Mucosa of descending colon (tissue), 3 donors: Measurements from ENCODE around the gene PKD2L1. TPM values are rescaled to one million over a fixed set of nuclear protein-coding genes. Genes with fewer than 3 reads are reported as not detected.

Experiments
- ATAC-seq: fragments of 200-7000 bp; cut with Tn5 transposase; one replicate; pipeline ENCODE4 v1.9.1; 2020; ENCODE audit warnings: mild to moderate bottlenecking, moderate library complexity
- DNase-seq, 3 donors: peaks; one replicate each; pipeline ENCODE4 v3.0.0-alpha.2; 2020
- H3K36me3 ChIP-seq: fragments of 200-600 bp; one replicate; pipeline ENCODE4 v1.8.0; 2021; ENCODE audit warnings: low read depth, mild to moderate bottlenecking
- H3K4me1 ChIP-seq: fragments of 200-600 bp; one replicate; pipeline ENCODE4 v1.8.0; 2021; ENCODE audit warnings: low read depth, mild to moderate bottlenecking
- H3K4me3 ChIP-seq: fragments of 200-600 bp; one replicate; pipeline ENCODE4 v1.8.0; 2021; ENCODE audit warnings: mild to moderate bottlenecking
- H3K9me3 ChIP-seq: fragments of 200-600 bp; one replicate; pipeline ENCODE4 v1.8.0; 2021; ENCODE audit warnings: mild to moderate bottlenecking
- intact Hi-C, 2 donors: fragments of 100-400 bp; cut with DNase I in 1 of 2; cut with micrococcal nuclease in 1 of 2; formaldehyde crosslinking; loops; one replicate each; pipeline versions ENCODE4 v1.11.0 to v1.11.1; 2022; cut with DNase I, micrococcal nuclease
- total RNA-seq, 3 donors: library from RNA; stranded (reverse); fragmentation: NEBNext Ultra II Directional in 2 of 3; extraction: Animal tissue kit (Norgen Biotek cat#: 25700) in 2 of 3; gene quantifications; one replicate each; pipeline versions ENCODE4 v1.2.1 to v1.2.4, GENCODE V29; 2021 to 2023
- TF ChIP-seq, protein P1 (sequence below): fragments of 200-600 bp; IDR thresholded peaks from one replicate; pipeline ENCODE4 v1.8.0; 2022; ENCODE audit warnings: antibody characterized with exemption, mild to moderate bottlenecking
- donor health status: DM: no; HTN: no; CAD: no; lungs with moderate emphysema.
- donor health status: DM: no; HTN: no; CAD: no.
- donor health status: DM: no; HTN: yes; CAD: no.

The PKD2L1 gene
- total RNA-seq, 3 donors from 2014 or later = 0.22 to 0.60 TPM; not detected in 1

GRCh38 chr10:100319707-100320402, 10.2 kb downstream of the PKD2L1 start:
- ATAC-seq = no peak
- intact Hi-C loops = no loop called here
- TF ChIP-seq, protein P1, sequence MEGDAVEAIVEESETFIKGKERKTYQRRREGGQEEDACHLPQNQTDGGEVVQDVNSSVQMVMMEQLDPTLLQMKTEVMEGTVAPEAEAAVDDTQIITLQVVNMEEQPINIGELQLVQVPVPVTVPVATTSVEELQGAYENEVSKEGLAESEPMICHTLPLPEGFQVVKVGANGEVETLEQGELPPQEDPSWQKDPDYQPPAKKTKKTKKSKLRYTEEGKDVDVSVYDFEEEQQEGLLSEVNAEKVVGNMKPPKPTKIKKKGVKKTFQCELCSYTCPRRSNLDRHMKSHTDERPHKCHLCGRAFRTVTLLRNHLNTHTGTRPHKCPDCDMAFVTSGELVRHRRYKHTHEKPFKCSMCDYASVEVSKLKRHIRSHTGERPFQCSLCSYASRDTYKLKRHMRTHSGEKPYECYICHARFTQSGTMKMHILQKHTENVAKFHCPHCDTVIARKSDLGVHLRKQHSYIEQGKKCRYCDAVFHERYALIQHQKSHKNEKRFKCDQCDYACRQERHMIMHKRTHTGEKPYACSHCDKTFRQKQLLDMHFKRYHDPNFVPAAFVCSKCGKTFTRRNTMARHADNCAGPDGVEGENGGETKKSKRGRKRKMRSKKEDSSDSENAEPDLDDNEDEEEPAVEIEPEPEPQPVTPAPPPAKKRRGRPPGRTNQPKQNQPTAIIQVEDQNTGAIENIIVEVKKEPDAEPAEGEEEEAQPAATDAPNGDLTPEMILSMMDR = no peak

DNA sequence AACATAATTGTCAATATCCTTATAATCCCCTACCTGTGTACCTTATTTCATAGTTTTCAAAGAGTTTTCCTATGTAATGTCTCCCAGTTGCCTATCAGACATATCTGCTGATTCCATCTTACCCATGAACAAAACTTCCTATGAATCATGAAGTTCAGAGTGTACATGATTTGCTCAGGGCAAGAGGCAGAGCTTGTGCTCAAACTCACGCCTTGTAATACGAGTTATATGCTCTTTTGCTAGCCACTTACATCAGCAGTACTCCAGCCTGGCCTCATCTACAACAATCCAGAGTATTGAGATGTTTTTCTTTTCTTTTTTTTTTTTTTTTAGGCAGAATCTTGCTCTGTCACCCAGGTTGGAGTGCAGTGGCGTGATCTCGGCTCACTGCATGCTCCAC, 11.8 kb downstream of the PKD2L1 start:
- H3K9me3 ChIP-seq = no peaks in the 10 kb centered on the region
- DNase-seq (no peak), ATAC-seq (no peak)
- no peaks in the 10 kb centered on the region for H3K36me3 ChIP-seq
- H3K4me3 ChIP-seq = no peak overlapping the region
- TF ChIP-seq, protein P1 = no peak
- no peaks in the 10 kb centered on the region for H3K4me1 ChIP-seq
- intact Hi-C loops = no loop called here

More at GRCh38 chr10:100319707-100320402, 10.2 kb downstream of the PKD2L1 start:
- no peaks in the 10 kb centered on the region for H3K9me3 ChIP-seq
- no peak for DNase-seq
- H3K4me1 ChIP-seq = no peaks in the 10 kb centered on the region
- no peak overlapping the region for H3K4me3 ChIP-seq
- H3K36me3 ChIP-seq = no peaks in the 10 kb centered on the region

- H3K4me3 ChIP-seq = no peak overlapping the region
- ATAC-seq (no peak), DNase-seq (no peak)
- H3K4me1 ChIP-seq = no peaks in the 10 kb centered on the region
- H3K9me3 ChIP-seq = no peaks in the 10 kb centered on the region
- no peaks in the 10 kb centered on the region for H3K36me3 ChIP-seq
- intact Hi-C loops = no loop called here
- TF ChIP-seq, protein P1 = no peak
Measured at GRCh38 chr10:100315615-100316014, 14.4 kb downstream of the PKD2L1 start.

DNA sequence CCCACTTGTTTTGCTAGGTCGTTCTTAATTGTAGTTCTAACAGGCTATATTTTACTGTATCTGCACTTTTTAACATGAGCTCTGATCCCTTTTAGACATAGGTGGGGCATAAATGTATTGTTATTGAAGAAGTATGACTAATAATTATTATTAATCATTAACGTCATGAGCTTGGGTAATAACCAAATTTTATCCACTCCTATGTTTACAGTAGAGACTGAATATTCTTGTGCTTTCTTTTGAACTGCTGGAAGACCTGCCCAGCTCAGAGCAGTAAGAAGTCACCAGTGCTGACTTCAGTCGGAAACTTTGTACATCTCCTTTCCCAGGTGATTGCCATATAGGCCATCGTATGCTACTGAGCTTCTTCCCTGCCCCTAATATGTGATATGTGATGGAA, 18.7 kb downstream of the PKD2L1 start:
- intact Hi-C loops = no loop called here
- Histone ChIP-seq H3K36me3 (no peaks in the 10 kb centered on the region), H3K4me1 (no peaks in the 10 kb centered on the region), H3K9me3 (no peaks in the 10 kb centered on the region), H3K4me3 (no peak overlapping the region)
- no peak for ATAC-seq
- TF ChIP-seq, protein P1 = no peak
- DNase-seq = no peak

DNA sequence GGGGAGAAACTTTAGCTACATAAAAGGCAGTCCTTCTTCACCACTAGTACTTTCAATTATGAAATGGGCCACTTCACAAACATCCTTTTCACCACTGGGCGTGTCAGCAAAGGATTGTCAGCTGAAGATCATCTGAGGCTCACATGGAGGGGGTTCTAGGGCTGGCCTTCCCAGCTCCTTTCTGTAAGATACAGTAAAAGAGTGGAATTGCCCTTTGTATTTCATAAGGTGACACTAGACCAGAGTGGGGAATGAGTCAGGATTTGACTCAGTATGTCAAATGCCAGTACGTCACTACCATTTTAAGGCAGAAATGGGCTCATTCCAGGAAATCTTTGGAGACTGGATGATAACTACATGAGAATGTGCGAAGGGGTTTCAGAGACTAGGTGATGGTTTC, 22.3 kb downstream of the PKD2L1 start:
- Histone ChIP-seq H3K4me3 (no peak overlapping the region), H3K9me3 (no peaks in the 10 kb centered on the region), H3K4me1 (no peaks in the 10 kb centered on the region), H3K36me3 (no peaks in the 10 kb centered on the region)
- intact Hi-C loops = no loop called here
- DNase-seq (no peak), ATAC-seq (no peak)
- TF ChIP-seq, protein P1 = no peak
